Uterus (tissue), 2 donors: ENCODE measurements around the gene CIRBP.

Source experiments
- CTCF ChIP-seq, 4 experiments: fragments of 200-600 bp in 2 of 4; fragments of 450-650 bp in 2 of 4; sonication (generic) in 2 of 4; IDR thresholded peaks; one replicate each; pipeline ENCODE4 v1.5.1; 2016 to 2019; ENCODE audit warnings: antibody characterized with exemption in 4 of 4, mild to moderate bottlenecking in 2 of 4, moderate library complexity in 1 of 4
- POLR2A ChIP-seq, 2 donors: fragments of 450-650 bp; IDR thresholded peaks; one replicate each; pipeline ENCODE4 v1.6.1; 2016; ENCODE audit warnings: antibody characterized with exemption in 2 of 2, mild to moderate bottlenecking in 1 of 2, moderate library complexity in 1 of 2

GRCh38 chr19:1283207-1283916 is 14.2 kb downstream of the CIRBP start:
- TF ChIP-seq CTCF (IDR thresholded peaks at IDR 0.05) (no peak), POLR2A (IDR thresholded peaks at IDR 0.05) (no peak)
